ENCODE results near the gene CGB2. TPM values are rescaled to one million over a fixed set of nuclear protein-coding genes. Genes with fewer than 3 reads are reported as not detected.
"Not testable (repeated sequence)": the region's sequence is repeated elsewhere in the genome, so short reads cannot be mapped to it uniquely, and the experiment has no call there.

Gene CGB2
- total and polyA plus RNA-seq, 9 of the 15 experiments (the other 6 are each of a cell fraction or from before 2014, with no cell fraction given), result 0.22 TPM; not detected in 8

DNA sequence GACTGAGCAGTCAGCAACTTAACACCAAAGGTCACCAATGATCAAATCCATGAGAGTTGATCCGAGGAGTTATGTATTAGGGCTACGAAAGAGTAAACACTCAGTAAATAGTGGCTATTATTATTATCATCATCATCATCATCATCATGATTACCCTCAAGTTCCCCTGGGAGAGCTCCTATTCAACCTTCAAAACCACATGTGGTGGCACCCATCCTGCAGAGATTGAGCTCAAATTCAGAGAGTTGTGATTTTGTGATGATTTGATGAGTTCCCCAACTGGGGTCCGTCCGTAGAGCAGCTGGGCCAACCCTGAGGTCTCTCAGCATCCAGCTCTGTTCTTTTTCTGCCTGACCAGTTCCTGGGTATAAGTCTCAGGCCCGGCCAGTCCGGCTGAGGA, 6.6 kb upstream of the CGB2 start:
- 0% methylated on average over 2 of the region's 6 CpGs for WGBS (ENCODE audit: insufficient coverage, low coverage, missing lambda C conversion rate)
- H3K36me3 ChIP-seq (ENCODE audit: control insufficient read depth, insufficient read depth, low read length); H3K9ac ChIP-seq (ENCODE audit: insufficient read depth in 1 of 2, low read depth in 2 of 2, low read length in 2 of 2); H3K9me1 ChIP-seq (ENCODE audit: control insufficient read depth, insufficient read depth, low read length); POLR2A ChIA-PET; intact Hi-C loops (cut with micrococcal nuclease); CTCF ChIA-PET (ENCODE audit: low intra/inter-chr PET ratio); H3K9me3 ChIP-seq (replicated peaks; ENCODE audit: control insufficient read depth, insufficient read depth, low read depth, low read length); H4K20me1 ChIP-seq (replicated peaks; ENCODE audit: control insufficient read depth, insufficient read depth, low read length); in situ Hi-C loops (cut with MboI); H3K27ac ChIP-seq (ENCODE audit: extremely low read depth, low read depth, low read length); DNase-seq (ENCODE audit: extremely low read depth in 1 of 4, low spot score in 3 of 4); H3K4me3 ChIP-seq; ATAC-seq; H2AFZ ChIP-seq (ENCODE audit: low read depth, low read length); H3K79me2 ChIP-seq (ENCODE audit: control insufficient read depth, insufficient read depth, low read length); H3K27me3 ChIP-seq (ENCODE audit: control insufficient read depth in 2 of 2, insufficient read depth in 2 of 2, low read length in 2 of 2); FAIRE-seq; H3K4me2 ChIP-seq (ENCODE audit: insufficient read depth, low read length); BruUV-seq (replicated peaks): not testable (repeated sequence)
- peaks cover 6 to 16% of the 10 kb centered on the region in 2 experiments; a peak in 4 of 5 replicates for H3K4me1 ChIP-seq (replicated peaks in 1 of 2; ENCODE audit: control insufficient read depth in 2 of 2, insufficient read depth in 2 of 2, low read length in 2 of 2)

DNA sequence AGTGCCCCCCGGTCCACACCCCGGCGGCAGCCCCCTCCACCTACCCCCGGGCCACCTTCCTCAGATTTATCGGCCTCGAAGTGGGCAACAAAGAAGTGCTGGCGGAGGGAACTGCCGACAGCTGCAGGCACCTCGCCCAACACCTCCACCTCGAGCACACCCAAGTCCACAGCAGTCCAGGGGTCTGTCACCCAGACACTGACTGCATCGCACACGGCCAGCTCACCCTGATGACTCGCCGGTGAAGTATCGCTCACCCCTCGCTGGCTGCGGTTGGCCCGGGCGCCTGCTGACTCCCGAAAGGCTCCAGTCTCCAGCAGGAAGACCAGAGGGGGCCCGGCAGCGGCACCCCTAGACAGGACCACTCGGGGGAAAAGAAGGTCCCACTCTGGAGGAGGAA, 6.1 kb upstream of the CGB2 start:
- in situ Hi-C loops (cut with MboI); POLR2A ChIA-PET; CTCF ChIA-PET (ENCODE audit: low intra/inter-chr PET ratio); FAIRE-seq; H3K79me2 ChIP-seq (ENCODE audit: control insufficient read depth, insufficient read depth, low read length); H4K20me1 ChIP-seq (replicated peaks; ENCODE audit: control insufficient read depth, insufficient read depth, low read length); H3K36me3 ChIP-seq (ENCODE audit: control insufficient read depth, insufficient read depth, low read length); BruUV-seq (replicated peaks); DNase-seq (ENCODE audit: extremely low read depth in 1 of 4, low spot score in 3 of 4); H3K9me3 ChIP-seq (replicated peaks; ENCODE audit: control insufficient read depth, insufficient read depth, low read depth, low read length); H3K4me2 ChIP-seq (ENCODE audit: insufficient read depth, low read length); H3K27me3 ChIP-seq (ENCODE audit: control insufficient read depth in 2 of 2, insufficient read depth in 2 of 2, low read length in 2 of 2); ATAC-seq; intact Hi-C loops (cut with micrococcal nuclease); H3K27ac ChIP-seq (ENCODE audit: extremely low read depth, low read depth, low read length); H3K9ac ChIP-seq (ENCODE audit: insufficient read depth in 1 of 2, low read depth in 2 of 2, low read length in 2 of 2); H3K9me1 ChIP-seq (ENCODE audit: control insufficient read depth, insufficient read depth, low read length); H3K4me3 ChIP-seq; H2AFZ ChIP-seq (ENCODE audit: low read depth, low read length): not testable (repeated sequence)
- 34% methylated on average over 7 of the region's 23 CpGs for WGBS (ENCODE audit: insufficient coverage, low coverage, missing lambda C conversion rate)
- H3K4me1 ChIP-seq (replicated peaks in 1 of 2; ENCODE audit: control insufficient read depth in 2 of 2, insufficient read depth in 2 of 2, low read length in 2 of 2), result peaks cover 6 to 11% of the 10 kb centered on the region in 2 experiments; a peak in 4 of 5 replicates

DNA sequence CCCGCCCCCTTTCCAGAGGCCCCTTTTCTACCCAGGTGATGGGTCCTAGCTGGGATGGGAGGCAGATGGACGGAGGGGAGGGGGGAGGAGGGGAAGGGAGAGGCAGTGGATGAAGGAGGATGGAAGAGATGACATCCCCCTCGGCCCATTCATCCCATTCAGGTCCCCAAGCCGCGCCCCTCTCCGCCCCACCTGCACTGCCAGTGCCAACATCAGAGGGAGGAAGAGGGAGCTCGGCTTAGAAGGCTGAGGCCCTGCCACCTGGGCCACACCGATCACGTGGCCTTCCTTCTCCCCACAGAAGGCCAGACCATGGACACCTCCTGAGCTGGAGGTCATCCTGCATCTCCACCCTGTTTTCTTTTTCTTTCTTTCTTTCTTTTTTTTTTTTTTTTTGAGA, 3.0 kb upstream of the CGB2 start:
- H4K20me1 ChIP-seq (replicated peaks; ENCODE audit: control insufficient read depth, insufficient read depth, low read length); BruUV-seq (replicated peaks); H3K9me1 ChIP-seq (ENCODE audit: control insufficient read depth, insufficient read depth, low read length); H3K9ac ChIP-seq (ENCODE audit: insufficient read depth in 1 of 2, low read depth in 2 of 2, low read length in 2 of 2); FAIRE-seq; ATAC-seq; H2AFZ ChIP-seq (ENCODE audit: low read depth, low read length); H3K27me3 ChIP-seq (ENCODE audit: control insufficient read depth in 2 of 2, insufficient read depth in 2 of 2, low read length in 2 of 2); H3K79me2 ChIP-seq (ENCODE audit: control insufficient read depth, insufficient read depth, low read length); intact Hi-C loops (cut with micrococcal nuclease); H3K4me1 ChIP-seq (replicated peaks in 1 of 2; ENCODE audit: control insufficient read depth in 2 of 2, insufficient read depth in 2 of 2, low read length in 2 of 2); H3K27ac ChIP-seq (ENCODE audit: extremely low read depth, low read depth, low read length); CTCF ChIA-PET (ENCODE audit: low intra/inter-chr PET ratio); DNase-seq (ENCODE audit: extremely low read depth in 1 of 4, low spot score in 3 of 4); H3K9me3 ChIP-seq (replicated peaks; ENCODE audit: control insufficient read depth, insufficient read depth, low read depth, low read length); H3K4me3 ChIP-seq; H3K4me2 ChIP-seq (ENCODE audit: insufficient read depth, low read length); H3K36me3 ChIP-seq (ENCODE audit: control insufficient read depth, insufficient read depth, low read length); in situ Hi-C loops (cut with MboI): not testable (repeated sequence)
- 20% methylated on average over 1 of the region's 9 CpGs for WGBS (ENCODE audit: insufficient coverage, low coverage, missing lambda C conversion rate)
- POLR2A ChIA-PET, result interaction anchor here (0.6 to 0.8 kb wide), 2 partner anchors 9 to 47 kb away, joined by 3 read pairs; no protein-coding TSS in a partner anchor

DNA sequence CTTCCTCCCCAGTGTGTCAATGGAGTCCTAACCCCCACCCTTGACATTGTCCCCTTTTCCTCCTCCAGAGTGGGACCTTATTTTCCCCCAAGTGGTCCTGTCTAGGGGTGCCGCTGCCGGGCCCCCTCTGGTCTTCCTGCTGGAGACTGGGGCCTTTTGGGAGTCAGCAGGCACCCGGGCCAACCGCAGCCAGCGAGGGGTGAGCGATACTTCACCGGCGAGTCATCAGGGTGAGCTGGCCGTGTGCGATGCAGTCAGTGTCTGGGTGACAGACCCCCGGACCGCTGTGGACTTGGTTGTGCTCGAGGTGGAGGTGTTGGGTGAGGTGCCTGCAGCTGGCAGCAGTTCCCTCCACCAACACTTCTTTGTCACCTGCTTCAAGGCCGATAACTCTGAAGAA, 1.9 kb upstream of the CGB2 start:
- H3K9me1 ChIP-seq (ENCODE audit: control insufficient read depth, insufficient read depth, low read length); H3K4me1 ChIP-seq (replicated peaks in 1 of 2; ENCODE audit: control insufficient read depth in 2 of 2, insufficient read depth in 2 of 2, low read length in 2 of 2); in situ Hi-C loops (cut with MboI); DNase-seq (ENCODE audit: extremely low read depth in 1 of 4, low spot score in 3 of 4); H3K27me3 ChIP-seq (ENCODE audit: control insufficient read depth in 2 of 2, insufficient read depth in 2 of 2, low read length in 2 of 2); CTCF ChIA-PET (ENCODE audit: low intra/inter-chr PET ratio); H3K9me3 ChIP-seq (replicated peaks; ENCODE audit: control insufficient read depth, insufficient read depth, low read depth, low read length); H2AFZ ChIP-seq (ENCODE audit: low read depth, low read length); H4K20me1 ChIP-seq (replicated peaks; ENCODE audit: control insufficient read depth, insufficient read depth, low read length); H3K4me2 ChIP-seq (ENCODE audit: insufficient read depth, low read length); H3K4me3 ChIP-seq; H3K36me3 ChIP-seq (ENCODE audit: control insufficient read depth, insufficient read depth, low read length); H3K27ac ChIP-seq (ENCODE audit: extremely low read depth, low read depth, low read length); intact Hi-C loops (cut with micrococcal nuclease); POLR2A ChIA-PET; H3K79me2 ChIP-seq (ENCODE audit: control insufficient read depth, insufficient read depth, low read length); FAIRE-seq; H3K9ac ChIP-seq (ENCODE audit: insufficient read depth in 1 of 2, low read depth in 2 of 2, low read length in 2 of 2); BruUV-seq (replicated peaks); ATAC-seq: not testable (repeated sequence)
- WGBS (ENCODE audit: insufficient coverage, low coverage, missing lambda C conversion rate), result 48% methylated on average over 7 of the region's 14 CpGs

All from K562 (cell line).